Measurements from ENCODE around the gene TRIM2.

- TF ChIP-seq CTCF (IDR thresholded peaks at IDR 0.05), result no peak
- TF ChIP-seq JUND (IDR thresholded peaks at IDR 0.05), result no peak
- TF ChIP-seq GABPA (IDR thresholded peaks at IDR 0.05; ENCODE audit: low read depth), result no peak
- TF ChIP-seq ZBTB33 (IDR thresholded peaks at IDR 0.05; ENCODE audit: borderline replicate concordance, low read depth), result no peak
- no peak for TF ChIP-seq EP300 (IDR thresholded peaks at IDR 0.05; ENCODE audit: borderline replicate concordance in 1 of 2, low read depth in 1 of 2, low read length in 1 of 2)
- no peak for TF ChIP-seq POLR2AphosphoS5 (IDR thresholded peaks at IDR 0.05; ENCODE audit: low read depth, low read length)
- TF ChIP-seq MXI1 (IDR thresholded peaks at IDR 0.05; ENCODE audit: low read depth, low read length), result no peak
- TF ChIP-seq RXRA (IDR thresholded peaks at IDR 0.05; ENCODE audit: borderline replicate concordance, low read depth), result no peak
- no peak for TF ChIP-seq MAX (IDR thresholded peaks at IDR 0.05; ENCODE audit: low read depth)
- TF ChIP-seq CHD2 (IDR thresholded peaks at IDR 0.05; ENCODE audit: low read length, partially characterized antibody), result no peak
- TF ChIP-seq RFX5 (IDR thresholded peaks at IDR 0.05; ENCODE audit: low read length), result no peak
- TF ChIP-seq YY1 (IDR thresholded peaks at IDR 0.05; ENCODE audit: low read depth), result no peak
- TF ChIP-seq TAF1 (IDR thresholded peaks at IDR 0.05; ENCODE audit: borderline replicate concordance, low read depth, low read length), result no peak
- no peak for TF ChIP-seq NFIC (IDR thresholded peaks at IDR 0.05; ENCODE audit: borderline replicate concordance)
Observed at GRCh38 chr4:153179100-153179499, 25.1 kb upstream of the TRIM2 start.
